Lung (tissue), 12 donors: ENCODE results near the gene HES7. TPM values are rescaled to one million over a fixed set of nuclear protein-coding genes. Genes with fewer than 3 reads are reported as not detected.

Experiments
- ATAC-seq: fragments of 200-7000 bp; cut with Tn5 transposase; one replicate; pipeline ENCODE4 v1.9.1; 2020; ENCODE audit warnings: moderate number of reproducible peaks; ENCODE audit not compliant: insufficient read depth, low FRiP score
- DNase-seq, 3 donors: peaks; one replicate each; pipeline ENCODE4 v3.0.0-alpha.2; 2013 to 2017
- H3K27ac ChIP-seq, 2 donors: one replicate each; pipeline ENCODE4 v1.5.1; 2013; ENCODE audit warnings: mild to moderate bottlenecking in 2 of 2, moderate library complexity in 2 of 2, control low read depth in 1 of 2, inconsistent platforms in 1 of 2, low read depth in 1 of 2, low read length in 1 of 2
- H3K27me3 ChIP-seq, 3 donors: one replicate each; pipeline ENCODE4 v1.5.1; 2013; ENCODE audit warnings: low read length in 2 of 3; ENCODE audit not compliant: control insufficient read depth in 3 of 3, insufficient read depth in 3 of 3
- H3K36me3 ChIP-seq, 4 donors: one replicate each; pipeline ENCODE4 v1.5.1; 2013; ENCODE audit warnings: low read length in 4 of 4, mild to moderate bottlenecking in 1 of 4, moderate library complexity in 1 of 4; ENCODE audit not compliant: control insufficient read depth in 4 of 4, insufficient read depth in 4 of 4
- H3K4me1 ChIP-seq, 5 donors: one replicate each; pipeline ENCODE4 v1.5.1; 2013; ENCODE audit warnings: low read length in 5 of 5, mild to moderate bottlenecking in 2 of 5, moderate library complexity in 1 of 5; ENCODE audit not compliant: control insufficient read depth in 5 of 5, insufficient read depth in 5 of 5
- H3K4me3 ChIP-seq: one replicate; pipeline ENCODE4 v1.5.1; 2013; ENCODE audit warnings: mild to moderate bottlenecking, control low read depth, moderate library complexity
- H3K9ac ChIP-seq, 2 donors: one replicate each; pipeline ENCODE4 v1.5.1; 2013; ENCODE audit warnings: low read length in 2 of 2, control low read depth in 1 of 2; ENCODE audit not compliant: insufficient read depth in 1 of 2
- H3K9me3 ChIP-seq, 4 donors: one replicate each; pipeline ENCODE4 v1.5.1; 2013; ENCODE audit warnings: low read length in 3 of 4, mild to moderate bottlenecking in 1 of 4, moderate library complexity in 1 of 4; ENCODE audit not compliant: control insufficient read depth in 4 of 4, insufficient read depth in 3 of 4
- CTCF ChIP-seq: IDR thresholded peaks from 2 replicates; pipeline ENCODE4 v1.5.1; 2012; ENCODE audit warnings: mild to moderate bottlenecking; ENCODE audit errors: control extremely low read depth, extremely low read depth
- WGBS, 2 donors: extraction: QIAGEN DNeasy Blood & Tissue Kit; methylation state at CpG; one replicate each; pipeline ENCODE4 v1.1.7; 2013; 5-methylcytosine and 5-hydroxymethylcytosine counted together
- polyA plus RNA-seq, 2 donors: library from polyadenylated mRNA; stranded (reverse); fragments of 200-250 nt; gene quantifications; one replicate each; pipeline ENCODE4 v1.2.1, GENCODE V29; 2013
- total RNA-seq, 2 donors: library from RNA; depleted of rRNA in 1 of 2; stranded (reverse); fragments of >200 nt in 1 of 2; gene quantifications; one replicate each; pipeline ENCODE4 v1.2.1, GENCODE V29; 2014 to 2021
- donor health status: control.
- donor health status: control.
- donor health status: Bipolar disorder and iron deficiency.
- donor health status: healthy.
- donor health status: DM: yes; HTN: yes; CAD: no.

The HES7 gene
- total and polyA plus RNA-seq, 4 donors: 0.22 to 0.55 (median 0.28) TPM; not detected in 1

GRCh38 chr17:8133941-8134340, 10.0 kb upstream of the HES7 start:
- no peak overlapping the region for H3K4me3 ChIP-seq
- peaks cover 0 to 11% (median 2%) of the 10 kb centered on the region in 5 donors for H3K4me1 ChIP-seq
- no peak overlapping the region for H3K27ac ChIP-seq
- H3K36me3 ChIP-seq: no peaks in the 10 kb centered on the region
- H3K9ac ChIP-seq: no peak overlapping the region
- H3K9me3 ChIP-seq: no peaks in the 10 kb centered on the region
- no peak for TF ChIP-seq CTCF
- 89% methylated on average over 4 of the region's 4 CpGs for WGBS, 2 donors
- ATAC-seq: no peak
- no peak for DNase-seq
- H3K27me3 ChIP-seq: peaks cover 0 to 14% (median 5%) of the 10 kb centered on the region in 3 donors

- no peak for ATAC-seq
- H3K27me3 ChIP-seq: peaks cover 0 to 20% (median 8%) of the 10 kb centered on the region in 3 donors
- H3K4me3 ChIP-seq: no peak overlapping the region
- H3K27ac ChIP-seq: no peak overlapping the region
- TF ChIP-seq CTCF: no peak
- H3K36me3 ChIP-seq: no peaks in the 10 kb centered on the region
- WGBS, 2 donors: 80 to 82% methylated on average over 12 of the region's 12 CpGs
- no peak for DNase-seq
- no peak overlapping the region for H3K9ac ChIP-seq
- H3K4me1 ChIP-seq: peaks cover 0 to 10% (median 2%) of the 10 kb centered on the region in 5 donors
- H3K9me3 ChIP-seq: no peaks in the 10 kb centered on the region
These were observed 9.5 kb upstream of the HES7 start for GRCh38 chr17:8133399-8133798.

GRCh38 chr17:8131844-8132441, 8.0 kb upstream of the HES7 start:
- Histone ChIP-seq H3K4me3 (no peak overlapping the region), H3K27ac (no peak overlapping the region), H3K27me3 (peaks cover 0 to 21% (median 9%) of the 10 kb centered on the region in 3 donors), H3K4me1 (peaks cover 0 to 6% (median 0%) of the 10 kb centered on the region in 5 donors), H3K36me3 (no peaks in the 10 kb centered on the region), H3K9me3 (no peaks in the 10 kb centered on the region), H3K9ac (no peak overlapping the region)
- TF ChIP-seq CTCF: no peak
- no peak for ATAC-seq
- DNase-seq: no peak
- WGBS, 2 donors: 71 to 89% methylated on average over 3 of the region's 3 CpGs
